SH-SY5Y (cell line): ENCODE measurements around the gene TMED8.

Experiments
- GATA2 ChIP-seq: IDR thresholded peaks from 2 replicates; pipeline ENCODE4 v1.6.1; 2011; ENCODE audit warnings: mild to moderate bottlenecking, low read depth, low read length
- GATA3 ChIP-seq: IDR thresholded peaks from 2 replicates; pipeline ENCODE4 v1.6.1; 2011; ENCODE audit warnings: low read depth, mild to moderate bottlenecking, low read length, moderate library complexity

DNA sequence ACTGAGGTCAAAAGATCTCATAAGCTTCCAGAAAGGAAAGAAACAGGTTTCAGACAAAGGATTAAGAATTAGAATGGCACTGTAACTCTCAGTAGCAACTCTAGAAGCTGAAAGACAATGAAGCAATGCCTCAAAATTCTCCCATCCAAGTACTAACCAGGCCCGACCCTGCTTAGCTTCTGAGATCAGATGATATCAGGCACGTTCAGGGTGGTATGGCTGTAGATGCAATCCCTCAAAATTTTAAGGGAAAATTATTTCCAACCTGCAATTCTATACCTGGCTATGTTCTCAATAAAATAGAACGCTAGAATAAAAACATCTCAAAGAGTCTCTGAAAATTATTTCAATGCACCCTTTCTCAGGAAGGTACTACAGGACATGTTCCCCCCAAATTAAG, 26.9 kb upstream of the TMED8 start:
- no peak for TF ChIP-seq GATA3
- TF ChIP-seq GATA2: no peak
